SKM-1 (cell line): ENCODE data around the gene SLK.

Experiments
- DNase-seq: peaks from one replicate; lab custom pipeline; 2025; ENCODE audit not compliant: unreplicated experiment; lab: John Stamatoyannopoulos, UW

Gene SLK

GRCh38 chr10:104032144-104032775 lies 65.3 kb downstream of the SLK start:
- DNase-seq, result no peak

- DNase-seq, result no peak
Measured at GRCh38 chr10:104033401-104033930, 66.5 kb downstream of the SLK start.

DNA sequence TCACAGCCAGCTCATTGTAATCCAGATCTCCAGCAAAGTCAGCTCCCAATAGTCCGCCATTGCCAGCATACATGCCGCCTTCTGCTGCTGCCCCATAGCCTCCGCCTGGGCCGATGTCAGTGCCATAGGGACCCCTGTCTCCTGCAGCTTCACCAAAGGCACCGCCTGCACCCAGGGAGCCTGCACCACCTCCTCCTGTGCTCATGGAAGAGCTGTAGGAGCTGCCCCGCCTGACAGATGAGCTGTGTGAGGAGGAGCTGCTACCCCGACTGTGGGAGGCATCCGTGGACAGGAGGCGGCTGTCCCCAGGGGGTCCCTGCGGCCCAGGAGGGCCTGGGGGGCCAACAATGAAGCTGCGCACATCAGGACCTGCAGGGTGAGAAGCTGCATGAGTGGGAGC lies 67.0 kb downstream of the SLK start:
- no peak for DNase-seq

DNA sequence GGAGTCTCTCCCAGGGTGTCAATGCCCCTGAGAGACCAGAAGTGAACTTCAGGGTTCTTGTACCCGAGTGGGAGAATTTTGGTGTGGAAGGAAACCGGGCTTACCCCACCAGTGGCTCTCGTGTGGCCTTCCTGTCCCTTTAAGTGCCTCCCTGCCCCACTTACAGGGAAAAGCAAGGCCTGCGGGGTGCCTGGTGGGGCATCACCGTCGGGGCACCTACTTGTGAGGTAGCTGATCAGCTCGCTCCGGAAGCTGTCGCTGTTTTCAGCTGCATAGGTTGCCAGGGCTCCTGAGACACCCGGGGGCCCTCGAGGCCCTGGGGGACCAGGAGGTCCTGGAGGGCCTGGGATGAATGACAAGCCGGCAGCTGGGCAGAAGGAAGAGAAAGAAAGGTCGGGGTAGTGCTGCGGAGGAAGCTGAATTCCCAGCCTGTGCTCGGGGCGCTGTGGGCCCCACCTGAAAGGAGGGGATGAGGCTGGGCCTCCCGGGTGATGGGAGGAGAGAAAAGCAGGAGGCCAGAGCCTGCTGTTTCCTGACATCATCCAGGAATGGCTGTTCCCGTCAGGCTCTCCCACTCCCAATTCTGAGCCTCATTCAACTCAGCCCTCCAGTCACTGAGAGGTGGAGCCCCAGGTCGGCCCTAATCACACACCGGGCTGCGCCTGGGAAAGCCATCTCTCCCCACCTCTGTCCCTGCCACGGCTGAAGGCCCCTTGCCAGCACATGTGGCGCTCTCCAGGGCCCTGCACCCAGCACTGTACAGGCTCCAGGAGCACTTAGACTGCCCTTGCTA lies 67.7 kb downstream of the SLK start:
- DNase-seq, result no peak

DNA sequence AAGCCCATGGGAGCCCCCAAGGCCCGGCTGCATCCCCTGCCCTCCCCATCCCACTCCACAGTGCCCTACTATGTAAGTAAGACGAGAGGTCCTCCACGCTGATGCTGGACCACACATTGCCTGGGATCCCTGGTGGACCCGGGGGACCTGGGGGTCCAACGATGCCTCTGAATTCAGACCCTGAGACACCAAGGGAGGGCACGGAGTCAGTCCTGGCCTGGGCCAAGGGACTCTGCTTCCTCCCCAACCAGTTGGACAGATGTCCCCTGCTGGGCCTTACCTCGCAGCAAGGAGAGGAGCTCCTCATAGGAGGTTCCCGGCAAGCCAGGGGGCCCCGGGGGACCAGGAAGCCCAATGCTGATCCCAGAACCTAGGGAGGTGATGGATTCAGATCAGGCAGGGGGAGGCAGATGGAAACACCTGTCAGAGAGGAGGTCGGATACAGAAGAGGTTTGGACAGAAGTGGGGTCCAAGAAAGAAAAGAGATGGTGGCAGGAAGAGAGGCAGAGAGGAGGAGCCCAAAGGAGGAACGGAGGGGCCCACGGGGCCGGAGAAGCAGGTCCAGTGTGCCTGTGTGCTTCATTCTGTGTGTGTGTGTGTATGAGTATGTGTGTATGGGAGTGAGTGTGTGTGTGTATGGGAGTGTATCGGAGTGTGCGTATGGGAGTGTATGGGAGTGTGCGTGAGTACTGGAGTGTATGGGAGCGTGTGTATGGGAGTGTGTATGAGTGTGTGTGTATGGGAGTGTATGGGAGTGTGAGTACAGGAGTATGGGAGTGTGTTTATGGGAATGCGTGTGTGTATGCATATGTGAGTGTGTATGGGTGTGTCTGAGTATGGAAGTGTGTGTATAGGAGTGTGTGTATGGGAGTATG lies 68.5 kb downstream of the SLK start:
- no peak for DNase-seq

DNA sequence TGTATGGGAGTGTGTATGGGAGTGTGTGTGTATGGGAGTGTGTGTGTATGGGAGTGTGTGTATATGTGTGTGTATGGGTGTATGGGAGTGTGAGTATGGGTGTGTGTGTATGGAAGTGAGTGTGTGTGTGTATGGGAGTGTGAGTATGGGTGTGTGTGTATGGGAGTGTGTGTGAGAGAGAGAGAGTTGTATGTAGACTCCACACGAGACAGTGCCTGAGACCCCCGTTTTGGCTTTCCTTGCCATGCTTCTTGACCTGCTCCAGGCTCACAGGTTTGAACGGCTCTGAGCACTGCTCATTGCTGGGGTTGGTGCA lies 69.1 kb downstream of the SLK start:
- no peak for DNase-seq

GRCh38 chr10:104036518-104037260 lies 69.7 kb downstream of the SLK start:
- no peak for DNase-seq

DNA sequence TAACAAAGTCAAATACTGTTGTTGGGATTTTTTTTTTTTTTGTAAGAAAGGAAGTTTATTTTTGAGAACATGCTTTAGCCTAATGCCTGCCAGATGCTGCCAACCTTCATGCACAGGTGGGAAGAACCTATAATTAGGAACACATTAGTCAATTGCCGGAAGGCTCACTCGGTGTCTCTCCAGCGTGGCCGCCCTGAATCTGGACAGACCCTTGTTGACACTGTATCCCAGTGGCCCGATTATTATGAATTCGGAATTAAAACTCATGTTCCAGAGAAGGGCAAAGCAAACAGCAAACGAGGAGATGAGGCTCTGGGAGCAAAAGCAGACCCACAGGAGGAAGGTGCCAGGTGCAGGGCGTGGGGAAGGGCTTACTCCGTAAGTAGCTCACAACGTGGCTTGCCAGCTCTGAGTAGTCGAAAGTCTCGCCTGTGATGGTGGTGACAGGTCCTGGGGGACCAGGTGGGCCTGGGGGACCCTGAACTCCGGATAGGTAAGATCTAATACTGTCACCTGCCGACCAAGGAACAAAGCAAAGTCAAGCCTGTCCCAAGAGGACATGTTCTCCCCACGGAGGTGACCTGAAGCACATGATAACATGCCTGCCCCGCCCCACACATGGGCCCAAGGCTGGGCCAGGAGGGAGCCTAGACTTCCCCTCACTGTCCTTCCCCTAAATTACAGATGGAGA lies 70.5 kb downstream of the SLK start:
- no peak for DNase-seq

- DNase-seq, result no peak
Measured at GRCh38 chr10:104038537-104038936, 71.6 kb downstream of the SLK start.

DNA sequence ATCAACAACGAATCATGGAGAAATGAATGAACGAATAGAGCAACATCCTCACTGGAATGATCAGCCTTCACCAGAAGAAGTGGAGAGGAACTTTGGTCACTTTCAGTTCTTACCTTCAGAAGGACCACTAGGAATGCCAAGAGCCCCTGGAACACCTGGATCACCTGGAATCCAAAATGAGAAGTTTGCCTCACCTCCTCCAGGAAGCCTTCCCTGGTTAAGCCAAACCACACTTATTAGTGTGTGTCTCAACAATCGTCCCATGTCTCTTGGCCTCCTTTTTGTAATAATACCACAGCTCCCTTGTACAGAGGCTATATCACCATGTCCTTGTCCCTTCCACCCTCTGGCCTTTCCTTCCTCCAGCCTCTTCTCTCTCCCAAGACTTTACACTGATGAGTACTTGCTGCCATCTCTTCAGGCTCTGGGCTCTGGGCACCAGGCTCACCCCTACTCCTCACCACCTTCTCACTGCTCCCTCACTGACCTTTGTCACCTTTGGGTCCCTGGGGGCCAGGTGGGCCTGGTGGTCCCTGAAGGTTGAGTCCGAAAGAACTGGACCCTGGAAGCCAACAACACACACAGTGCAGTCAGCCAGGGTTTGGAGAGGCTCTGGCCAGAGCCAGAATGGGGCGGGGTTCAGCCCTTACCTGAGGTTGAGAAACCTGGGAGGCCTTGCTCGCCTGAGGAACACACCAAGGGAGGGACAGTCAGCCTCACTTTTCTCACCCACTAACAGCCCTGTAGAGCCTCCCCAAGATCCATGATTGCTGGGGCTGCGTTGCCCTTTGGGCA lies 72.2 kb downstream of the SLK start:
- no peak for DNase-seq

GRCh38 chr10:104040382-104040781 lies 73.4 kb downstream of the SLK start:
- DNase-seq, result no peak

- no peak for DNase-seq
Measured at GRCh38 chr10:104040862-104041789, 74.2 kb downstream of the SLK start.

GRCh38 chr10:104041891-104042535 lies 75.1 kb downstream of the SLK start:
- DNase-seq, result no peak

DNA sequence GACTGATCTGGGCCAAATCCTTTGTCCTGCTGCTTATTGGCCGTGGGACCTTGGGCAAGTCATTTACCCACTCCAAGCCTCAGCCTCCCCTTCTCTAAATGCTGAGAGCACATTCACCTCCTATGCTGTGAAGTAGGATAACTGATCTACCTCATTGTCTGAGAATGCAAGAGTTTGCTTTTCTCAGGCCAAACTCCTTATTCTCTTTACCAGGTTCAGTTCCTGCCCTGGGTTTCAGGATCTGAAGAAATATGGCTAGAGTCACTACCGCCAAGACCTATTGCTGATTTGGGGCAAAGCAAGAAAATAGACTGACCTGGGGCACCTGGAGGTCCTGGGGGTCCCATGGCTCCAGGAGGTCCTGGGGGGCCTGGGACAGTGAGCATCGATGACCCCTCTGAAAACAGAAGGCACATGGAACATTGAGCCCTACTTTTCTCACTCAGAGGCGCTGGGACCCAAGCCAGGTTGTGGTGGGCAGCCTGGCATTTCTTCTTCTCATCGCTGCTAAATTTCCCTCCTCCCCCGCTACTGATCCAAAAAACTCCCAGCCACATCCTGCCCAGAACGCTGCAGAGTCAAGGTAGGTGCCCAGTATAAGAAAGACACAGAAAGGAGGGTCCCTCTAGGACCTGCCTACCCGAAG lies 76.4 kb downstream of the SLK start:
- DNase-seq, result no peak

DNA sequence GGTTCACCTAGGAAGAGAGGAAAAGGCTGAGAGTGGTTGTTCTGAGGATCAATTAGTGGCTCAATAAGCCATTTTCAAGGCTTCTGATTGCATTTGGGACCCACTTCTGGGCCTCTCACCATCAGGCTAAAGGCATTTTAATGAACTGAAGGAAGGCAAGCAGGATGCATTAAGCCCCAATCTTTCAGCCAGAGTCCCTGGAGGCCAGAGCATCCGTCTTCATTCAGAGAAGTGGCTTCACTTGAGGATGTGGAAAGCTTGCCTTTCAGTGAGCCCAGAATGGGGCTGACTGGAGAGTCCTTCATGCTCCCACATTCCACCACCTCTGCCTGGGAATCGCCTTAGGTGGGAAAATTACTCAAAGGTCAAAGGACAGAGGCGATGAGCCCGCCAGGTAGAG lies 76.9 kb downstream of the SLK start:
- no peak for DNase-seq

DNA sequence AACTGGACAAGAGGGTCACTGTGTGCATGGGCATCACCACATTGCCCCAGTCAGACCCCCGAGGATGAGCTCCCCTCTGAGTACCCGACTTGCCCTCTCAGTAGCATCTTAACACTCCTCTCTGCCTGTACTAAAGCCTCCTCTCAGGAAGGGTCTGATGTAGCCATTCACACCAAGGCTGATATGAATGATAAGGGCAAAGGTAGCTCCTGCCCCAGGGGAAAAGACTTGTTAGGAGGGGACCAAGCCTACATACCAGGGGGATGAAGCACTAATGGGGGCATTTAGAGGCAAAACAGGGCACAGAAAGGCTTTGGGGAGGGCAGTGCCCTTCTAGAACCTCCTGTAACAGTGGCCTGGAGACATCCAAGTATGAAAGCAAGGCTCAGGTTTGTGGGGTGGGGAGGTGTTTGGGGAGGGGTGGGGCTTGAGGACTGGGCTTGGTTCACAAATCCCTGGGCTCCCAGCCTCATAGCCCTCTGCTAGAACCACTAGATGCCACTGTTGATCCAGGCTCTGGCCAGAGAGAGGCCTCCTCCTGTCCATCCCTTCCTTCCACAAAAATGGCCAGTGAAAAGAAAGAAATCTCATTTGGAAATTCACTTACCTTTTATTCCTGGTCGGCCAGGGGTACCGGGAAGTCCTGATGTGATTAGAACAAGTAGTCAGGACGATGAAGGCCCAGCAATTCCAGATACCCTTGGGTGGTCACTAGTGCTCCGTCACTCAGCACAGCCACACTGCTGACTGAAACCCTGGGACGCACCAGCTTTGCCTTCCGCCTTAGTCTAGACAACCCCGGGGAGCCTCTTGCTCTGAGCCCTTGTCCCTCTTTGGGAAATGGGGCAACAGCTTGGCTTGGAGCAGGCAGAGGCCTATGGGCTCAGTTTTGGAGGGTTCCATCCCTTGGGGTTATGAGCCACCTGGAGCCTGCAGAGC lies 78.5 kb downstream of the SLK start:
- DNase-seq, result no peak
